ENCODE data around the gene CGRRF1.

CGRRF1 gene

GRCh38 chr14:54548491-54548890 lies 38.8 kb downstream of the CGRRF1 start:
- DNase-seq (ENCODE audit: low read depth) = no peak

- no peak for DNase-seq (ENCODE audit: low read depth)
Measured at GRCh38 chr14:54549862-54550261, 40.2 kb downstream of the CGRRF1 start.

GRCh38 chr14:54550514-54550913 lies 40.8 kb downstream of the CGRRF1 start:
- DNase-seq (ENCODE audit: low read depth) = no peak

- no peak for DNase-seq (ENCODE audit: low read depth)
Measured at GRCh38 chr14:54554401-54554800, 44.7 kb downstream of the CGRRF1 start.

- DNase-seq (ENCODE audit: low read depth) = no peak
Measured at GRCh38 chr14:54555651-54556050, 45.9 kb downstream of the CGRRF1 start.

- DNase-seq (ENCODE audit: low read depth) = no peak
Measured at GRCh38 chr14:54556535-54556934, 46.8 kb downstream of the CGRRF1 start.

- DNase-seq (ENCODE audit: low read depth) = no peak
Measured at GRCh38 chr14:54562334-54562733, 52.6 kb downstream of the CGRRF1 start.

GRCh38 chr14:54564071-54564867 lies 54.6 kb downstream of the CGRRF1 start:
- DNase-seq (ENCODE audit: low read depth) = no peak

- DNase-seq (ENCODE audit: low read depth) = no peak
Measured at GRCh38 chr14:54564868-54565784, 55.4 kb downstream of the CGRRF1 start.

GRCh38 chr14:54565785-54566409 lies 56.2 kb downstream of the CGRRF1 start:
- peak; percentile 62 for DNase-seq (ENCODE audit: low read depth)

GRCh38 chr14:54566410-54567223 lies 56.9 kb downstream of the CGRRF1 start, which contains the start of gene SAMD4A:
TSS of gene SAMD4A (plus strand) at chr14:54567128. CDS start at chr14:54567917, 789 bp downstream.
- DNase-seq (ENCODE audit: low read depth) = no peak

- no peak for DNase-seq (ENCODE audit: low read depth)
Measured at GRCh38 chr14:54567224-54567638, 57.5 kb downstream of the CGRRF1 start.

GRCh38 chr14:54567639-54568561 lies 58.2 kb downstream of the CGRRF1 start:
- no peak for DNase-seq (ENCODE audit: low read depth)

GRCh38 chr14:54568821-54569595 lies 59.3 kb downstream of the CGRRF1 start:
- DNase-seq (ENCODE audit: low read depth) = no peak

- DNase-seq (ENCODE audit: low read depth) = no peak
Measured at GRCh38 chr14:54570047-54570446, 60.3 kb downstream of the CGRRF1 start.

GRCh38 chr14:54570631-54571415 lies 61.1 kb downstream of the CGRRF1 start:
- DNase-seq (ENCODE audit: low read depth) = no peak

- no peak for DNase-seq (ENCODE audit: low read depth)
Measured at GRCh38 chr14:54572316-54572715, 62.6 kb downstream of the CGRRF1 start.

GRCh38 chr14:54574528-54574927 lies 64.8 kb downstream of the CGRRF1 start:
- no peak for DNase-seq (ENCODE audit: low read depth)

- no peak for DNase-seq (ENCODE audit: low read depth)
Measured at GRCh38 chr14:54577494-54577893, 67.8 kb downstream of the CGRRF1 start.

Data from stimulated activated CD8-positive, alpha-beta memory T cell treated with anti-CD3 and anti-CD28 coated beads, Interleukin-12 subunit alpha, Interleukin-12 subunit beta, amount 100 ng/mL, for 1 hour (primary cell).